ENCODE results near the gene HADHB. TPM values are rescaled to one million over a fixed set of nuclear protein-coding genes. Genes with fewer than 3 reads are reported as not detected.

Gene HADHB
- total RNA-seq, 6 donors from 2014 or later, result 67.1 to 124 (median 91.2) TPM

DNA sequence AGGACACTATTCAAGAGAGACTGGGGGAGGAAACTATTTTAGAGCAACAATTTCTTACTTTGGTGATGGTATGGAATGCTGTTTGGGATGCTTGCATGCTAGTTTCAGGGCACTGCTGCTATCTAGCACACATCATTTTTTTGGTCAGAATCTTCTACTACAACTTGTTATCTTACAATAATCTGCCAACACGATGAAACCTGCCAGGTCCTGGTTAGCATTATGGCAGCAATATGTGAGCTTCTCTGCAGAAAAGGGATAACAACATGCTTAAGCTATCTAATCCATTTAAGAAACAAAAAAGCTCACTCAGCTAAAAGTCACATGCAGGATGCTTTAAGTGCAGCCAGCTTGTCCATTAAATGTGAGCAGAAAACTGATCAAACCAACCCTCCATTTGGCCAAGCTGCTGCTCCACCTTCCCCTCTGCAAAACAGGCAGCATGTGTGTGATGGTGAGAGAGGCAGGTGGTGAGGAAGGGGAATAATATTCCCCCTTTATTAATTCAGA, 41.7 kb upstream of the HADHB start:
- TF ChIP-seq POLR2AphosphoS5 (IDR thresholded peaks at IDR 0.05), result no peak
- TF ChIP-seq EP300 (IDR thresholded peaks at IDR 0.05), result no peak
- TF ChIP-seq POLR2A (IDR thresholded peaks at IDR 0.05), result no peak
- TF ChIP-seq, protein P1, sequence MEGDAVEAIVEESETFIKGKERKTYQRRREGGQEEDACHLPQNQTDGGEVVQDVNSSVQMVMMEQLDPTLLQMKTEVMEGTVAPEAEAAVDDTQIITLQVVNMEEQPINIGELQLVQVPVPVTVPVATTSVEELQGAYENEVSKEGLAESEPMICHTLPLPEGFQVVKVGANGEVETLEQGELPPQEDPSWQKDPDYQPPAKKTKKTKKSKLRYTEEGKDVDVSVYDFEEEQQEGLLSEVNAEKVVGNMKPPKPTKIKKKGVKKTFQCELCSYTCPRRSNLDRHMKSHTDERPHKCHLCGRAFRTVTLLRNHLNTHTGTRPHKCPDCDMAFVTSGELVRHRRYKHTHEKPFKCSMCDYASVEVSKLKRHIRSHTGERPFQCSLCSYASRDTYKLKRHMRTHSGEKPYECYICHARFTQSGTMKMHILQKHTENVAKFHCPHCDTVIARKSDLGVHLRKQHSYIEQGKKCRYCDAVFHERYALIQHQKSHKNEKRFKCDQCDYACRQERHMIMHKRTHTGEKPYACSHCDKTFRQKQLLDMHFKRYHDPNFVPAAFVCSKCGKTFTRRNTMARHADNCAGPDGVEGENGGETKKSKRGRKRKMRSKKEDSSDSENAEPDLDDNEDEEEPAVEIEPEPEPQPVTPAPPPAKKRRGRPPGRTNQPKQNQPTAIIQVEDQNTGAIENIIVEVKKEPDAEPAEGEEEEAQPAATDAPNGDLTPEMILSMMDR (IDR thresholded peaks at IDR 0.05), result no peak
- ATAC-seq (ENCODE audit: low FRiP score in 2 of 2) (no peak), DNase-seq (no peak)
- Histone ChIP-seq H3K9me3 (no peaks in the 10 kb centered on the region), H3K4me1 (no peaks in the 10 kb centered on the region), H3K4me3 (no peak overlapping the region), H3K27ac (no peak overlapping the region), H3K36me3 (peaks cover 14 to 94% (median 60%) of the 10 kb centered on the region in 4 donors), H3K27me3 (no peaks in the 10 kb centered on the region)
- WGBS, 2 donors, result 74 to 80% methylated on average over 1 of the region's 1 CpG

DNA sequence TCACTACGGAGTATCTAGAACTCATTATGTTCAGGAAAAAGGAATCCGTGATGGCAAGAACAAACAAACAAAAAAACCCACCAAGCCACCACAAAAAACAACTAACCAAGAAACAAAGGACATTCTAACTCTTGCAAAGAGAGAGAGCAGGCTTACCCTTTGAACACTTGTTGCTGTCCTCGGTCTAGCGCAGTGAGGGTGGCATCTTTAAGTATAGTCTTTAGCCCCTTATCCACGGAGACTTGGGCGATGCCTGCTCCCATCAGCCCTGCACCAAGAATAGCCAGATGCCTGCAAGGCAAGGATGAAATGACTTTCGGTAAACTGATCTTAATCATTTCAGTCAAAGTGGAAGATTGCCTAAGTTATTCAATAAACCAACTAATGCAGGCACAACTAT, 40.8 kb upstream of the HADHB start:
- Histone ChIP-seq H3K27me3 (no peaks in the 10 kb centered on the region), H3K9me3 (no peaks in the 10 kb centered on the region), H3K4me1 (no peaks in the 10 kb centered on the region), H3K36me3 (peaks cover 18 to 91% (median 57%) of the 10 kb centered on the region in 4 donors), H3K27ac (no peak overlapping the region), H3K4me3 (no peak overlapping the region)
- ATAC-seq (ENCODE audit: low FRiP score in 2 of 2), result no peak
- DNase-seq, result no peak
- TF ChIP-seq POLR2AphosphoS5 (IDR thresholded peaks at IDR 0.05) (no peak), POLR2A (IDR thresholded peaks at IDR 0.05) (no peak), EP300 (IDR thresholded peaks at IDR 0.05) (no peak)
- TF ChIP-seq, protein P1 (IDR thresholded peaks at IDR 0.05), result no peak
- 93 to 95% methylated on average over 7 of the region's 7 CpGs for WGBS, 2 donors

DNA sequence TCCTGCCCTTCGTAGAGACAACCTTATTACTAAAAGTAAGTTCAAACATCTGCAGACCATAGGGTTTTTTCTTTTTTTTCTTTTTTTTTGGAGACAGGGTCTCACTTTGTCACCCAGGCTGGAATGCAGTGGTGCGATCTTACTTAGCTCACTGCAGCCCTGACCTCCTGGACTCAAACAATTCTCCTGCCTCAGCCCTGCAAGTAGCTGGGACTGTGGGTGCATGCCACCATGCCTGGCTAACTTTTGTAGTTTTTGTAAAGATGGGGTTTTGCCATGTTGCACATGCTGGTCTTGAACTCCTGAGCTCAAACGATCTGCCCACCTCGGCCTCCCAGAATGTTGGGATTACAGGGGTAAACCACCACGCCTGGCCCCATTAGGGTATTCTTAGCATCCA, 32.7 kb upstream of the HADHB start:
- DNase-seq (no peak), ATAC-seq (ENCODE audit: low FRiP score in 2 of 2) (no peak)
- no peak for TF ChIP-seq POLR2AphosphoS5 (IDR thresholded peaks at IDR 0.05)
- TF ChIP-seq, protein P1 (IDR thresholded peaks at IDR 0.05), result no peak
- TF ChIP-seq POLR2A (IDR thresholded peaks at IDR 0.05), result no peak
- TF ChIP-seq EP300 (IDR thresholded peaks at IDR 0.05), result no peak
- no peak overlapping the region for H3K27ac ChIP-seq
- peaks cover 40 to 92% (median 64%) of the 10 kb centered on the region in 4 donors for H3K36me3 ChIP-seq
- no peaks in the 10 kb centered on the region for H3K27me3 ChIP-seq
- WGBS, 2 donors, result 96 to 98% methylated on average over 5 of the region's 5 CpGs
- H3K9me3 ChIP-seq, result no peaks in the 10 kb centered on the region
- H3K4me1 ChIP-seq, result no peaks in the 10 kb centered on the region
- H3K4me3 ChIP-seq, result no peak overlapping the region

DNA sequence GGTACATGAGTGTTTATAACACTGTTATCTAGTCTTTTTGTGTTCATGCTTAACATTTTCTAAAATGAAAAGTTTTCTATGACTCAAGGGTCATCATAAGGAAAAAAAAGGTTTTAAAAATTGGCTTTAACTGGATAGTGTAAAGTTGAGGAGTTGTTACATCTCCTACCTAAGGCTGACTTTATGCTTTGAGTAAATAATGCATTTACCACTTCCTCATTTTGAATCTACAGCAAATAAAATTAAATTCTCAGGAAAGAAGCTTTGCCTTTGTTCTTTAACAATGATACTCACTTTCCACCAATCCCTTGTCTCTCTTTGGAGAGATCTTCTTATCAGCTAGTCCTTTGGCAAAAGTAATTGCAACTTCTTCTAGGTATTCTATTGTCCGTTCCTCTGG, 30.0 kb upstream of the HADHB start:
- 80 to 94% methylated on average over 1 of the region's 1 CpG for WGBS, 2 donors
- Histone ChIP-seq H3K27me3 (no peaks in the 10 kb centered on the region), H3K4me1 (no peaks in the 10 kb centered on the region), H3K27ac (no peak overlapping the region), H3K36me3 (peaks cover 30 to 90% (median 56%) of the 10 kb centered on the region in 4 donors), H3K4me3 (no peak overlapping the region), H3K9me3 (no peaks in the 10 kb centered on the region)
- TF ChIP-seq POLR2A (IDR thresholded peaks at IDR 0.05), result no peak
- TF ChIP-seq POLR2AphosphoS5 (IDR thresholded peaks at IDR 0.05), result no peak
- TF ChIP-seq EP300 (IDR thresholded peaks at IDR 0.05), result no peak
- TF ChIP-seq, protein P1 (IDR thresholded peaks at IDR 0.05), result no peak
- ATAC-seq (ENCODE audit: low FRiP score in 2 of 2), result no peak
- no peak for DNase-seq

GRCh38 chr2:26215833-26216232, 28.9 kb upstream of the HADHB start:
- 93 to 96% methylated on average over 1 of the region's 1 CpG for WGBS, 2 donors
- no peaks in the 10 kb centered on the region for H3K4me1 ChIP-seq
- ATAC-seq (ENCODE audit: low FRiP score in 2 of 2), result no peak
- peaks cover 30 to 87% (median 51%) of the 10 kb centered on the region in 4 donors for H3K36me3 ChIP-seq
- no peaks in the 10 kb centered on the region for H3K27me3 ChIP-seq
- DNase-seq, result no peak
- H3K9me3 ChIP-seq, result no peaks in the 10 kb centered on the region
- no peak overlapping the region for H3K4me3 ChIP-seq
- no peak overlapping the region for H3K27ac ChIP-seq
- TF ChIP-seq POLR2AphosphoS5 (IDR thresholded peaks at IDR 0.05) (no peak), EP300 (IDR thresholded peaks at IDR 0.05) (no peak), POLR2A (IDR thresholded peaks at IDR 0.05) (no peak)
- TF ChIP-seq, protein P1 (IDR thresholded peaks at IDR 0.05), result no peak
